HG02588 (cell line): ENCODE data around the gene UCHL3.
"Not testable (repeated sequence)": the region's sequence is repeated elsewhere in the genome, so short reads cannot be mapped to it uniquely, and the experiment has no call there.

Experiments used
- ATAC-seq: cut with Tn5 transposase; IDR thresholded peaks from one replicate; pipeline ENCODE4 v1.9.1; 2021; ENCODE audit warnings: mild to moderate bottlenecking, moderate library complexity; ENCODE audit not compliant: unreplicated experiment

The UCHL3 gene

GRCh38 chr13:75549262-75550158 lies at the start of gene UCHL3:
Gene UCHL3, plus strand, starts transcription at chr13:75549791. Its CDS starts 30 bp downstream, at chr13:75549821.
- ATAC-seq = peak; percentile 98

DNA sequence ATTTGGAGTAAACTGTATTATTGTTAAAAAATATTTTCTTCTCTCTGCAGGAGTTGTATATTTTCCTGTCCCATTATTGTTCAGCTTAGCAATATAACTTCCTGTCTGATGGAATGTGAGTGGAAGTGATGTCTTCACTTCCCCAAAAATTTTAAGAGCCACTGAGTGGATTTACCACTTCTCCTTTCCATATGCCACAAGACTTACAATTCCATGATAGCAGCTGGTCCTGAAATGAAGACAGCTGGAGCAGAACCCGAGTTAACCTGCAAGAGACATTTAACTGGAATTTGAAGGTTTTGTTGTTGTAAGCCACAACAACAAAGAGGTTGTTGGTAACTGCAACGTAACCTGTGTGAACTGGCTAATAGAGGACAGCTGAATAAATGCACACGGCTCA lies 44.3 kb upstream of the UCHL3 start:
- ATAC-seq = no peak

DNA sequence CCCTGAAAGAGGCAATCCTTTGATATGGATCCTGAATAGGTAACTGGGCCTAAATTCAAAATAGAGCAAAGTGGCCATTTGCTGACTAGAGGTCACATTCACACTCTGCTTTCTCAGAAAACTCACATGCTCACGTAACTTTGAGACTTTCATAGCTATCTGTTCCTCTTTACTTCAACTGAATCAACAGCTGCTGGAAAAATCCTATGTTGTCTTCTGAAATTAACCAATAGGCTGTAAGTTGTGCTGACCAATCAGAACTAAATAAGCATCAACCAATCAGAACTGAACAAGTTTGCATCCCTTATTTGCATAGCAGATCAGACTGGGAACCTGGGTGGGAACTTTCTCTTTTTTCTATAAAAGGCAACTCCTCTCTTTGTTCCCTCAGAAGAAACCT lies 43.6 kb upstream of the UCHL3 start:
- ATAC-seq = no peak

DNA sequence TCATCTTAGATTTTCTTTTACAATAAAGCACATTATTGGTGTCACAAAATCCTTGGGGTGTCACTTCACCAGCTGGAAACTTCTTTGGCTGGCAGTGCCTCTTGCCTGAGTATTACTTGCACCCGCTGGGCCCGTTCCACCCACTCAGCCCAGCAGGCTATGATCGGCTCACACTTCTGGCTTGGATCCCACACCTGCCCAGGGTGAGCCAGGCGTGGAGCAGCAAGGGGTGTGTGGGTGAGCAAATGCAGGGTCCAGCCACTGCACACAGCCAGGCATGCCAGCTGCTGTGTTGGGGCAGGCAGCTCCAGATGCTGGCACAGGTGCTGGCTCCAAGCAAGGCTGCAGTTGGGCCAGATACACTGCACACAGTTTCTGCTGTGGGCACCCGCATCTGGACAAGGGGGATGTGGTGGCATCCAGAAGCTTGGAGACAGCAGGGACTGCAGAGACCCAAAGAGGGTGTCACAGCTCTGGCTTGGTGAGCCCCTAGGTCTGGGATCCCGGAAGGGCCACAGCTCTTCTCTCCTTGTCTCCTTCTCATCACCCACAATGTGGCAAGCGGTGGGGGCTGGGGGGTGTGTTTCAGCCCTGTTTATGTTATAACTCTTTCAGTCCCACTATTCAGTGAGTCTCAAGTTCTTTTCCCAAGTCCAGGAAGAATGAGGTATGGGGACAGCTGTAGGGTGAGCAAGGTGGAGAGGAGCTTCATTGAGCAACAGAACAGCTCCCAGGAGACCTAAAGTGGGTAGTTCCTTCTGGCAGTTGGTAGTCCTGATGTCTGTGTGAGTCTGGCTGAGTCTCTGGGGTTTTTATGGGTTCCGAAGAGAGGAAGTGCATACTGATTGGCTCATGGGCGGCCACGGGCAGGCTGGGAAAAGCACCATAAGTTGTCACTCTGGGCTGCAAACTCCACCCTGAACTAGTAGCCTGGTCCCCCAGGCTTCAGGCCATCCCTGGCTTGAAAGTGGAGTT lies 42.3 kb upstream of the UCHL3 start:
- ATAC-seq = peak; percentile 32

GRCh38 chr13:75508002-75508548 lies 41.5 kb upstream of the UCHL3 start:
- no peak for ATAC-seq

GRCh38 chr13:75511051-75511625 lies 38.5 kb upstream of the UCHL3 start:
- ATAC-seq = no peak

GRCh38 chr13:75512253-75512652 lies 37.3 kb upstream of the UCHL3 start:
- peak; percentile 85 for ATAC-seq

- ATAC-seq = no peak
These were observed 36.3 kb upstream of the UCHL3 start for GRCh38 chr13:75513271-75513670.

- no peak for ATAC-seq
These were observed 35.3 kb upstream of the UCHL3 start for GRCh38 chr13:75514080-75514995.

GRCh38 chr13:75518439-75519088 lies 31.0 kb upstream of the UCHL3 start:
- no peak for ATAC-seq

- ATAC-seq = no peak
These were observed 27.6 kb upstream of the UCHL3 start for GRCh38 chr13:75521956-75522355.

- ATAC-seq = no peak
These were observed 19.0 kb upstream of the UCHL3 start for GRCh38 chr13:75530549-75530961.

DNA sequence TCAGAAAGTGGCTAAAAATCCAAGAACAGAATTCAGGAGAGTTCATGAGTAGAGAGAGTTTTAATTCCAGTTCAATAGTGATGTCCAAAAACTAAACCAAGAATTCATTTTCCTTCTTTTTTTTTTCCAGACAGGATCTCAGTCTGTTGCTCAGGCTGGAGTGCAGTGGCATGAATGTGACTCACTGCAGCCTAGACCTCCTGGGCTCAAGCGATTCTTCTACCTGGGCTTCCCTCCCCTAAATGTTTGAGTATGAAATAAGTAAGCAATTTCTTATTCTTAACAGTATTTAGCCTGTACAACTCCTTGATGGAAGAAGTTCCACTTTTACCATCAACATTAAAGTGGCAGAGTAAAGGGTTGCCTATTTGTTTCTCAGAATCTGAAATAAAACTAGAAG lies 15.7 kb upstream of the UCHL3 start:
- no peak for ATAC-seq

DNA sequence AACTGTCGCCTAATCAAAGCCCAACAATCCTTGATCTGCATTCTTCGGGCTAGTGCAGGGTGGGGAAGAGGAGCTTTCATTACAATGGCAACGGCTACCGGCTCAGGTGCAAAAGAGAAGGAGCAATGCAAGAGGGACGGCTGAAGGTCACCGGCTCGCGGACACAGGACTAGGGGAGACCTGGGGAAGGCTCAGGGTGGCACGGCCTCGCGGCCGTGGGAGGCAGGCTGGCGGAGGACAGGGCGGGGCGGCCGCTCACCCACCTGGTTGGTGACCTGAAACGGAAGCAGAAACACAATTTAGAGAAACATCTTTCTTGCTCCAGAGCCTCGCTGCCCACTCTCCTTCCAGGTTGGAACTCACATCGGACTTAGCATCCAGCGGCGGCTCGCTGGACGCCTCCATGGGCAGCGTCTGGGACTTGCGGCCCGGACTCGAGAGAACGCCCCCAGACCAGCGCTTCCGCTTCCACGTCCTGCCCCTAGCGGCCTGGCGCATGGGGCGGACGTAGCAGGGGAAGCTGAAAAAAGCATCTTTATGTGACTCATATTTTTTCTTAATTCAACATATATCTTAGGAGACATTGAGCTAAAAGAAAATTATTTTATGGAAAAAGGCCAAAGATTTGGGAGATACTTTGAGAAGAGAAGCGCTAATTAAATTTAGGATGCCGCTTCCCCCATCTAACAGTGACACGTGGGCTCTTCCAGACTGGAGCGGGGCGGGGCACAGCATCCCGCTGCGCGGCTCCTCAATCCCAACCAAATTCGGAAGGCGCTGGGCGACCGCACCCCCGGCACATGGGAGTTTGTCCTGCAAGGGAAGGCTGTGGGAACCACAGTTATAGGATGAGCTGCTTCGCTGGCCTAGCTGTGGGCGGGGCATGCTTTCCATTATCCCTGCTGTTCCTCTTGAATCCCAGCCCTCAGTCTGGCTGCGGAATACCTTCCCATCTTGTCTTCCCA lies 11.9 kb upstream of the UCHL3 start, which contains the start of gene COMMD6:
Gene COMMD6, minus strand, starts transcription at position 441 of the 965 bp plus-strand sequence. Its CDS starts 36 bp downstream, at position 405.
- peak; percentile 99 for ATAC-seq

DNA sequence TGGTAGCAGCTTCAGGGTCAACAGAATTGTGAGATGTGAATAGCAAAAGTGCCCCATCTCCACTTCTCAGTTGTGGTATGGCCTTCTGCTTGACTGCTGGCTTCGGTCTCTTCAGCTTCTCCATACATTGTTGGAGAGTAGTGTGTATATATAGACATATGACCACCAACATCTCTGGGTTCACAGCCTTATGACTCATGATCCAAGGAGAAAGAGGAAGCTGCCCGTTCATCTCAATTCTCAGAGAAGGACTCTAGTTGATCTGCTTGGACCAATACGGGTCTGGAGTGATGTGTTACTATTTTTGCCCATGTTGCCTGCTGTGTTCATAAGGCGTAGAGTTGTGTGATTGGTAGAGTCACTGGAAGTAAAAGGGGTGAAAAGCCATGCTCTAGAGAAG lies 8.3 kb upstream of the UCHL3 start:
- no peak for ATAC-seq

DNA sequence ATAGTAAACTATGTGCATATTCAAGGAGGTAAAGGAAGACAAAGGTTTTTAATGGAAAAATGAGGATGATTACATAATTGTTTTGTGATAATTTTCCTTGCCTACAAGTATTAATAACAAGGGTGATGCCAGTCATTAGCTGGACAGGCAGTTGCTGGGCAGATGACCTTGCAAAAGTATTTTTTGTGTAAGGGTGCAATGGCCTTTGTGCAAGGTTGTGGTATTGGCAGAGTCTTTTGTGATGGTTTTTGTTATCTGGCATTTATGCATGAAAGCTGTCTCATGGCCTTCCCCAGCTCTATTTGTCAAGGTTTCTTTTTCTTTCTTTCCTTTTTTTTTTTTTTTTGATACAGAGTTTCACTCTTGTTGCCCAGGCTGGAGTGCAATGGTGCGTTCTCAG lies 7.6 kb upstream of the UCHL3 start:
- no peak for ATAC-seq

DNA sequence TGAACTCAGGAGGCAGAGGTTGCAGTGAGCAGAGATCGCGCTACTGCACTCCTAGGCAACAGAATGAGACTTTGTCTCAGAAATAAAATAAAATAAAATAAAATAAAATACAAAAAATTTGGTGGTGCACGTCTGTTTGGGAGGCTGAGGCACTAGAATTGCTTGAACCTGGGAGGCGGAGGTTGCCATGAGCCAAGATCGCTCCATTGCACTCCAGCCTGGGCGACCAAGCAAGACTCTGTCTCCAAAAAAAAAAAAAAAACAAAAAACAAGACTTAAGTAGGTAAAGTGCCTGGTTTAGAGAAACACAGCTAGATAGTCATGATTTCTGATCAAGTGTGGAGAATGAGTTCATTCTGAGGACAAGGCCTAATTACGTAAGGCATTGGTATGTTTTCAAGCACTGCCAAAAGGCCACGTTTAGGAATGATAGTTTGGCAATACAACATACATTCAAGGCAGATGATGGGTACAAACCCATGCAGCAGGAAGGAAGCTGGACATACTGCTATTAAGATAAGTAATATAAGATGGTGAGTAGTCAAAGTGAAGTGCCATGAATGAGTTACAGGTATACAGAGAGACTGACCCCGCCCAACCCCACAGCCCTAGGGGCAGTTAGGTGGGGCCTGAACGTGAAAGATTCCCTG lies 4.8 kb upstream of the UCHL3 start:
- no peak for ATAC-seq

DNA sequence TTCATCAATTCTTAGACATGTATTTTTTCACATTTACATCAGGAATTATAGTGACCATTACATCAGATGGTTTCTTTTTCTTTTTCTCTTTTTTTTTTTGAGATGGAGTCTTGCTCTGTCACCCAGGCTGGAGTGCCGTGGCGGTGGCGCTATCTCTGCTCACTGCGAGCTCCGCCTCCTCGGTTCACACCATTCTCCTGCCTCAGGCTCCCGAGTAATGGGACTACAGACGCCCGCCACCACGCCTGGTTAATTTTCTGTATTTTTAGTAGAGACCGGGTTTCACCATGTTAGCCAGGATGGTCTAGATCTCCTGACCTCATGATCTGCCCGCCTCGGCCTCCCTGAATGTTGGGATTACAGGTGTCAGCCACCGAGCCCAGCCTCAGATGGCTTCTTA lies 4.2 kb upstream of the UCHL3 start:
- not testable (repeated sequence) for ATAC-seq
